Measurements from ENCODE around the gene IQGAP1. TPM values are rescaled to one million over a fixed set of nuclear protein-coding genes. Genes with fewer than 3 reads are reported as not detected.

The IQGAP1 gene
- total RNA-seq, 1 donor from 2014 or later, result 80.4 TPM

GRCh38 chr15:90442423-90442822 lies 54.4 kb downstream of the IQGAP1 start:
- H3K4me1 Mint-ChIP-seq (ENCODE audit: unreplicated experiment), result no peaks in the 10 kb centered on the region
- no peak overlapping the region for H3K27ac Mint-ChIP-seq
- no peaks in the 10 kb centered on the region for H3K27me3 Mint-ChIP-seq
- H3K9me3 Mint-ChIP-seq, result no peaks in the 10 kb centered on the region
- no peak for TF ChIP-seq CTCF (conservative IDR thresholded peaks at IDR 0.05)
- H3K36me3 Mint-ChIP-seq, result peaks cover 23% of the 10 kb centered on the region
- no peak overlapping the region for H3K4me3 Mint-ChIP-seq
- no peak for DNase-seq (ENCODE audit: extremely low spot score, unreplicated experiment)

- H3K9me3 Mint-ChIP-seq, result no peaks in the 10 kb centered on the region
- DNase-seq (ENCODE audit: extremely low spot score, unreplicated experiment), result no peak
- H3K27me3 Mint-ChIP-seq, result no peaks in the 10 kb centered on the region
- peak overlapping the region; percentile 33 for H3K27ac Mint-ChIP-seq
- H3K4me1 Mint-ChIP-seq (ENCODE audit: unreplicated experiment), result peaks cover 9% of the 10 kb centered on the region
- no peak overlapping the region for H3K4me3 Mint-ChIP-seq
- no peak for TF ChIP-seq CTCF (conservative IDR thresholded peaks at IDR 0.05)
- H3K36me3 Mint-ChIP-seq, result peaks cover 50% of the 10 kb centered on the region
Measured at GRCh38 chr15:90449206-90449735, 61.2 kb downstream of the IQGAP1 start.

GRCh38 chr15:90451053-90451850 lies 63.2 kb downstream of the IQGAP1 start:
- Mint-ChIP-seq H3K36me3 (peaks cover 53% of the 10 kb centered on the region), H3K4me3 (no peak overlapping the region), H3K27ac (no peak overlapping the region), H3K4me1 (ENCODE audit: unreplicated experiment) (peaks cover 9% of the 10 kb centered on the region), H3K27me3 (no peaks in the 10 kb centered on the region), H3K9me3 (no peaks in the 10 kb centered on the region)
- TF ChIP-seq CTCF (conservative IDR thresholded peaks at IDR 0.05), result no peak
- DNase-seq (ENCODE audit: extremely low spot score, unreplicated experiment), result no peak

GRCh38 chr15:90456236-90456635 lies 68.2 kb downstream of the IQGAP1 start:
- no peak overlapping the region for H3K4me3 Mint-ChIP-seq
- peaks cover 18% of the 10 kb centered on the region for H3K4me1 Mint-ChIP-seq (ENCODE audit: unreplicated experiment)
- no peaks in the 10 kb centered on the region for H3K27me3 Mint-ChIP-seq
- H3K27ac Mint-ChIP-seq, result no peak overlapping the region
- H3K9me3 Mint-ChIP-seq, result no peaks in the 10 kb centered on the region
- H3K36me3 Mint-ChIP-seq, result peaks cover 53% of the 10 kb centered on the region
- TF ChIP-seq CTCF (conservative IDR thresholded peaks at IDR 0.05), result no peak
- no peak for DNase-seq (ENCODE audit: extremely low spot score, unreplicated experiment)

- no peak for DNase-seq (ENCODE audit: extremely low spot score, unreplicated experiment)
- no peaks in the 10 kb centered on the region for H3K27me3 Mint-ChIP-seq
- H3K27ac Mint-ChIP-seq, result no peak overlapping the region
- TF ChIP-seq CTCF (conservative IDR thresholded peaks at IDR 0.05), result no peak
- no peak overlapping the region for H3K4me3 Mint-ChIP-seq
- no peaks in the 10 kb centered on the region for H3K9me3 Mint-ChIP-seq
- peaks cover 15% of the 10 kb centered on the region for H3K4me1 Mint-ChIP-seq (ENCODE audit: unreplicated experiment)
- H3K36me3 Mint-ChIP-seq, result peaks cover 51% of the 10 kb centered on the region
Measured at GRCh38 chr15:90458061-90458460, 70.0 kb downstream of the IQGAP1 start.

Data from type B pancreatic cell (in vitro differentiated cells).